ENCODE data around the gene MYL6. TPM values are rescaled to one million over a fixed set of nuclear protein-coding genes. Genes with fewer than 3 reads are reported as not detected.

The MYL6 gene
- total RNA-seq, 4 donors from 2014 or later, result 1,110 to 2,359 (median 1,915) TPM

DNA sequence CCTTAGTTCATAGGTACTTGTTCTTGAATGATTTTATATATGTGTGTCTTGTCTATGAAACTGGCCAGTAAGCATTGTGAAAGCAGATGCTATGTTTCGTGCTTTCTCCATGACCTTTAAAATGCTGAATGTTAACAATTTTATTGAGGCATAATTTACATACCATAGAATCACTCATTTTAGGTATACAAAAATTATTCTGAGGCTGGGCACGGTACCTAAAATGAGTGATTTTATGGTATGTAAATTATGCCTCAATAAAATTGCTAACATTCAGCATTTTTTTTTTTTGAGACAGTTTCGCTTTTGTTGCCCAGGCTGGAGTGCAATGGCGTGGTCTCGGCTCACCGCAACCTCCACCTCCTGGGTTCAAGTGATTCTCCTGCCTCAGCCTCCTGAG is 23.3 kb upstream of the MYL6 start:
- Histone ChIP-seq H3K36me3 (peaks cover 42 to 58% of the 10 kb centered on the region in 2 donors), H3K27ac (no peak overlapping the region), H3K4me1 (peaks cover 0 to 6% of the 10 kb centered on the region in 2 donors), H3K27me3 (no peaks in the 10 kb centered on the region), H3K4me3 (replicated peaks in 1 of 3) (no peak overlapping the region), H3K9me3 (no peaks in the 10 kb centered on the region)
- intact Hi-C loops (cut with DNase I), result no loop called here
- 97 to 98% methylated on average over 6 of the region's 6 CpGs for WGBS, 2 donors
- no peak for TF ChIP-seq POLR2A (IDR thresholded peaks at IDR 0.05)
- no peak for DNase-seq

DNA sequence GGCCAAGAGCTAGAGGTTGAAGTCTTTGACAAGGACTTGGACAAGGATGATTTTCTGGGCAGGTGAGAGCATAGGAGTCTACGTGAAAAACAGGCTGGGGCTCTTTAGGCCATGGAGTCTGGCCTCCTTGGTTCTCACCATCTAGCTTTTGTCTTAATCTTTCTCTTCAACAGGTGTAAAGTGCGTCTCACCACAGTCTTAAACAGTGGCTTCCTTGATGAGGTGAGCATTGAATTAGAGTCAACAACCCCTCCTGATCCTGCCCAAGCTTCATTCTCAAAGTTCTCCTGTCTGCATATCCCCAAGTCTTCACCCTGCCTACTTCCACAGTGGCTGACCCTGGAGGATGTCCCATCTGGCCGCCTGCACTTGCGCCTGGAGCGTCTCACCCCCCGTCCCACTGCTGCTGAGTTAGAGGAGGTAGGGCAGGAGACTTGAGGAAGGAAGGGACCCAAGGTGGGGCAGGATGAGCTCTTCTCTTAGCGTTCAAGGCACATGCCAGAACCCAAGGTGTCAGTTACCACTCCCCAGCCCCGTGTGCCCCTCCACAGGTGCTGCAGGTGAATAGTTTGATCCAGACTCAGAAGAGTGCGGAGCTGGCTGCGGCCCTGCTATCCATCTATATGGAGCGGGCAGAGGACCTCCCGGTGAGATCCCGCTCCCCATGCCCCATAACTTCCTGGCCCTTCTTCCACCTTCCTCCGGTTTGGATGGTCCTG is 20.1 kb upstream of the MYL6 start:
- H3K36me3 ChIP-seq, result peaks cover 40 to 43% of the 10 kb centered on the region in 2 donors
- TF ChIP-seq POLR2A (IDR thresholded peaks at IDR 0.05), result no peak
- TF ChIP-seq, protein P1, sequence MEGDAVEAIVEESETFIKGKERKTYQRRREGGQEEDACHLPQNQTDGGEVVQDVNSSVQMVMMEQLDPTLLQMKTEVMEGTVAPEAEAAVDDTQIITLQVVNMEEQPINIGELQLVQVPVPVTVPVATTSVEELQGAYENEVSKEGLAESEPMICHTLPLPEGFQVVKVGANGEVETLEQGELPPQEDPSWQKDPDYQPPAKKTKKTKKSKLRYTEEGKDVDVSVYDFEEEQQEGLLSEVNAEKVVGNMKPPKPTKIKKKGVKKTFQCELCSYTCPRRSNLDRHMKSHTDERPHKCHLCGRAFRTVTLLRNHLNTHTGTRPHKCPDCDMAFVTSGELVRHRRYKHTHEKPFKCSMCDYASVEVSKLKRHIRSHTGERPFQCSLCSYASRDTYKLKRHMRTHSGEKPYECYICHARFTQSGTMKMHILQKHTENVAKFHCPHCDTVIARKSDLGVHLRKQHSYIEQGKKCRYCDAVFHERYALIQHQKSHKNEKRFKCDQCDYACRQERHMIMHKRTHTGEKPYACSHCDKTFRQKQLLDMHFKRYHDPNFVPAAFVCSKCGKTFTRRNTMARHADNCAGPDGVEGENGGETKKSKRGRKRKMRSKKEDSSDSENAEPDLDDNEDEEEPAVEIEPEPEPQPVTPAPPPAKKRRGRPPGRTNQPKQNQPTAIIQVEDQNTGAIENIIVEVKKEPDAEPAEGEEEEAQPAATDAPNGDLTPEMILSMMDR (IDR thresholded peaks at IDR 0.05), result no peak
- H3K27ac ChIP-seq, result no peak overlapping the region
- no peak overlapping the region for H3K4me3 ChIP-seq (replicated peaks in 1 of 3)
- DNase-seq, result no peak
- H3K4me1 ChIP-seq, result peaks cover 0 to 8% of the 10 kb centered on the region in 2 donors
- intact Hi-C loops (cut with DNase I), result no loop called here
- no peaks in the 10 kb centered on the region for H3K9me3 ChIP-seq
- 92 to 93% methylated on average over 13 to 14 of the region's 14 CpGs for WGBS, 2 donors
- no peaks in the 10 kb centered on the region for H3K27me3 ChIP-seq

DNA sequence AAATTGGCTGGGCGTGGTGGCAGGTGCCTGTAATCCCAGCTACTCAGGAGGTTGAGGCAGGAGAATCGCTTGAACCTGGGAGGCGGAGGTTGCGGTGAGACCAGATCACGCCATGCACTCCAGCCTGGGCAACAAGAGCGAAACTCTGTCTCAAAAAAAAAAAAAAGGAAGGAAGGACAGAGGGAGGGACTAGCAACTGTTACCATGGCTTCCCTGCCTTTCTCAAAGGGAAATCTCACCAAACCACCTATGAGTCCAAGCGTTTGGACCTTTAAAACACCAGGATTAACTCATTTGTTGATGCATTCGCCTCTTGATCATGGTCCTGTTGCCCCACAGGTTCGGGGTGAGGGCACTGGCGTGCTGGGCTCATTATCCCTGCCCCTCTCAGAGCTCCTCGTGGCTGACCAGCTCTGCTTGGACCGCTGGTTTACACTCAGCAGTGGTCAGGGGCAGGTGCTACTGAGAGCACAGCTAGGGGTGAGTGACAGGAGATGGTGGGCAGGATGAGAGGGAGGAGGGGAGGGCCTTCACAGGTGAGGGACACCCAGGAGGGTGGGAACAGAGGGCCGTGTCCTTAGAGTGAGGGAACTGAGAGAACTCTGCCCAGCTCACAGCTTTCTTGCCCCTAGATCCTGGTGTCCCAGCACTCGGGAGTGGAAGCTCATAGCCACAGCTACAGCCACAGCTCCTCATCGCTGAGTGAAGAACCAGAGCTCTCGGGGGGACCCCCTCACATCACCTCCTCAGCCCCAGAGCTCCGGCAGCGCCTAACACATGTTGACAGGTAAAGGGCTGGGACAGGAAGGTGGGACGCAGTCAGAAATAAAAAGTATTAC is 16.0 kb upstream of the MYL6 start:
- intact Hi-C loops (cut with DNase I), result no loop called here
- TF ChIP-seq, protein P1 (IDR thresholded peaks at IDR 0.05), result no peak
- TF ChIP-seq POLR2A (IDR thresholded peaks at IDR 0.05), result no peak
- Histone ChIP-seq H3K27me3 (no peaks in the 10 kb centered on the region), H3K9me3 (no peaks in the 10 kb centered on the region), H3K4me1 (peaks cover 4 to 19% of the 10 kb centered on the region in 2 donors), H3K27ac (no peak overlapping the region), H3K36me3 (peaks cover 36 to 53% of the 10 kb centered on the region in 2 donors), H3K4me3 (replicated peaks in 1 of 3) (no peak overlapping the region)
- WGBS, 2 donors, result 92% methylated on average over 19 of the region's 19 CpGs
- DNase-seq, result no peak

DNA sequence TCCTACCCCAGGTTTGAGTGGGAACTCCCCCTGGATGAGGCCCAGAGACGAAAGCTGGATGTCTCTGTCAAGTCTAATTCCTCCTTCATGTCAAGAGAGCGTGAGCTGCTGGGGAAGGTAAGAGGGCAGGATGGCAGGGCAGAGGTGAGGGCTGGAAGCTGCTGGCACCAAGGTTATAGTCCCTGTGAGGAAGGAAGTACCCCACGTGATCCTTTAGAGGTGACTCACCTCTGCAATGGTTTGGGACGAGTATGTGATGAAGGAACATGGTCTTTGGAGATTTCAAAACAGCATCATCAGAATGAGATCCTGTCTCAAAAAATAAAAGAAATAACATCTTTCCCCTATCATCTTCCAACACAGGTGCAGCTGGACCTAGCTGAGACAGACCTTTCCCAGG is 14.9 kb upstream of the MYL6 start:
- WGBS, 2 donors, result 81 to 86% methylated on average over 4 of the region's 4 CpGs
- peaks cover 4 to 20% of the 10 kb centered on the region in 2 donors for H3K4me1 ChIP-seq
- peak overlapping the region; percentile 6 to 63 (median 20) for H3K27ac ChIP-seq
- DNase-seq, result no peak
- H3K9me3 ChIP-seq, result no peaks in the 10 kb centered on the region
- H3K4me3 ChIP-seq (replicated peaks in 1 of 3), result no peak overlapping the region
- H3K36me3 ChIP-seq, result peaks cover 26 to 43% of the 10 kb centered on the region in 2 donors
- H3K27me3 ChIP-seq, result no peaks in the 10 kb centered on the region
- TF ChIP-seq POLR2A (IDR thresholded peaks at IDR 0.05), result no peak
- TF ChIP-seq, protein P1 (IDR thresholded peaks at IDR 0.05), result no peak
- intact Hi-C loops (cut with DNase I), result no loop called here

DNA sequence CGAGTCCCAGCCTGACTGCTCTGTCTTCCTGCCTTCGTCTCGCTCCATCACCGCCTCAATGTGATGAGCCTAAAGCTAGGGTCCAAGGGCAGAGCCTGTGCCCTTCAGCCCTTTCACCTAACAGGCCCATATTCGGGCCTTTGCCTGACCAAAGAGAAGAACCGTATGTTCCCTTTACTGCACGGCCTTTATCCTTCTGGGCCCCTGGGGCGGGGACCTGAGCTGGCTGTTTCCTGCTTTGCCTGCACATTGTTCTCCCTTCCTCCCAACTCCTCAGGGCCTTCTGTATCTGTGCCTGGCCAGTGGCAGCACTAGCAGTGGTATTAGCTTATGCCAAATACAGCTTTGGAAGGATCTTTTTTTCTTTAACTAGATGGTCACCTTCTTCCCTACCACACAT is 14.3 kb upstream of the MYL6 start:
- peaks cover 19 to 39% of the 10 kb centered on the region in 2 donors for H3K36me3 ChIP-seq
- intact Hi-C loops (cut with DNase I), result no loop called here
- H3K4me1 ChIP-seq, result peaks cover 4 to 20% of the 10 kb centered on the region in 2 donors
- 81 to 82% methylated on average over 8 of the region's 8 CpGs for WGBS, 2 donors
- no peak overlapping the region for H3K4me3 ChIP-seq (replicated peaks in 1 of 3)
- no peaks in the 10 kb centered on the region for H3K27me3 ChIP-seq
- H3K9me3 ChIP-seq, result no peaks in the 10 kb centered on the region
- peak in 1 of 2 donors; percentile 11 for DNase-seq
- TF ChIP-seq POLR2A (IDR thresholded peaks at IDR 0.05), result no peak
- TF ChIP-seq, protein P1 (IDR thresholded peaks at IDR 0.05), result no peak
- peak overlapping the region; percentile 6 to 63 (median 20) for H3K27ac ChIP-seq

Data from thyroid gland (tissue), 4 donors.